ENCODE measurements around the gene WDCP. TPM values are rescaled to one million over a fixed set of nuclear protein-coding genes. Genes with fewer than 3 reads are reported as not detected.

WDCP gene
- total and polyA plus RNA-seq, 10 of the 15 experiments (the other 5 are each of a cell fraction or from before 2014, with no cell fraction given) = 5.5 to 21.3 (median 13.2) TPM

DNA sequence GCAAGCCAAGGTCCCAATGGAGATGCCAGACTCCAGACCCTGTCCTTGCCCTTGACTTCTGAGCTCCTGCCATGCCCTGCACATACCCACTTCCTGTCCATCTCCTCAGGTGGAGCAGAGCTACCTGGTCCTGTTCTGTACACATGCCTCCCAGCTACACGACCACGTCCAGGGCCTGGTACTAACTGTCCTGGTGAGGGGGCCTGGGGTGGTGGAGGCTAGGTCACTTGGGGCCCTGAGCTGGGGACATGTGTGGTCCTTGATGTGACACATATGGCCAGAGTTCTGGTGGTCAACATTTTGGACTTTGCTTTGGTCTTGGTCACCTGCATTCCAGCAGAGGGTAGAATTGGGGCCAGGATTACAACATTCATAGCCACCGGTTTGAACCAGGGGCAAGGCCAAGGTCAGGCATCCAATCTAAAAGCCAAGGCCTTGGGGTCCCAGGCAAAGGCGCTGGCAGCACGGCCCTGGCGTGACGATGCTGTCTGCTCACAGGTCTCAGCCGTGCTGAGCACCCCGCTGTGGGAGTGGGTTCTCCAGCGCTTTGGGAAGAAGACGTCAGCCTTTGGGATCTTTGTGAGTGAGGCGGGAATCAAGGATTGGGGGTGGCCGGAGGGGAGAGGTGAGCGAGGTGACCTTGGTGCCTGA, 24.7 kb downstream of the WDCP start:
- Histone ChIP-seq H3K27ac (ENCODE audit: control insufficient read depth, insufficient read depth) (no peak overlapping the region), H2AFZ (ENCODE audit: control insufficient read depth, low read depth, low read length) (no peak overlapping the region), H3K4me3 (no peak overlapping the region), H3K4me1 (ENCODE audit: control insufficient read depth, insufficient read depth, low read length) (no peaks in the 10 kb centered on the region), H3K4me2 (ENCODE audit: control insufficient read depth, insufficient read depth) (no peak overlapping the region), H3K79me2 (ENCODE audit: control insufficient read depth, insufficient read depth, low read length) (no peaks in the 10 kb centered on the region), H4K20me1 (ENCODE audit: control insufficient read depth, insufficient read depth) (no peaks in the 10 kb centered on the region), H3K9me3 (replicated peaks; ENCODE audit: control insufficient read depth, insufficient read depth, low read length) (no peaks in the 10 kb centered on the region), H3K27me3 (replicated peaks in 1 of 2; ENCODE audit: control insufficient read depth in 2 of 2, insufficient read depth in 2 of 2, low read length in 1 of 2) (no peaks in the 10 kb centered on the region), H3K9ac (ENCODE audit: control insufficient read depth, insufficient read depth, low read length) (no peak overlapping the region), H3K36me3 (ENCODE audit: control insufficient read depth in 2 of 2, insufficient read depth in 2 of 2, low read length in 1 of 2) (peaks cover 0 to 8% of the 10 kb centered on the region in 2 experiments; a peak in 3 of 4 replicates)
- ChIA-PET POLR2A (no interaction called here), SMC1A (ENCODE audit: uncharacterized antibody, unreplicated experiment) (no interaction called here), CTCF (interaction anchor here (0.6 kb wide), 1 partner anchor 217 kb away, joined by 3 read pairs; no protein-coding TSS in a partner anchor), RAD21 (ENCODE audit: unreplicated experiment) (interaction anchor here (1.3 kb wide), 1 partner anchor 62 kb away, joined by 3 read pairs; the partner anchor contains the start of gene TP53I3)
- no TSS peak for BruUV-seq (replicated peaks)
- DNase-seq (ENCODE audit: low read depth, low spot score) = no peak
- in situ Hi-C loops (cut with MboI) (no loop called here), intact Hi-C loops (cut with micrococcal nuclease; ENCODE audit: unreplicated experiment) (no loop called here)
- no peak for ATAC-seq
- 87% methylated on average over 14 of the region's 14 CpGs for WGBS (ENCODE audit: insufficient coverage, insufficient replicate concordance, low lambda C conversion rate, missing lambda C conversion rate)
- FAIRE-seq = no peak
- TF ChIP-seq ZNF622 (IDR thresholded peaks at IDR 0.05) (no peak), STAT3 (IDR thresholded peaks at IDR 0.05; ENCODE audit: low read depth, low read length) (no peak), SUZ12 (IDR thresholded peaks at IDR 0.05; ENCODE audit: unreplicated experiment) (no peak), TBL1XR1 (IDR thresholded peaks at IDR 0.05; ENCODE audit: low read depth, low read length) (no peak), MEF2B (IDR thresholded peaks at IDR 0.05; ENCODE audit: partially characterized antibody, poor library complexity, severe bottlenecking) (no peak), PML (IDR thresholded peaks at IDR 0.05; ENCODE audit: low read length) (no peak), ZZZ3 (IDR thresholded peaks at IDR 0.05; ENCODE audit: control insufficient read depth, insufficient read length, low read depth) (no peak), IRF4 (IDR thresholded peaks at IDR 0.05; ENCODE audit: low read depth, low read length) (no peak), CEBPB (IDR thresholded peaks at IDR 0.05; ENCODE audit: borderline replicate concordance in 1 of 2, low read depth in 2 of 2, low read length in 2 of 2) (no peak), ZNF384 (IDR thresholded peaks at IDR 0.05; ENCODE audit: borderline replicate concordance, low read depth, low read length) (no peak)
- TF ChIP-seq, protein P1, sequence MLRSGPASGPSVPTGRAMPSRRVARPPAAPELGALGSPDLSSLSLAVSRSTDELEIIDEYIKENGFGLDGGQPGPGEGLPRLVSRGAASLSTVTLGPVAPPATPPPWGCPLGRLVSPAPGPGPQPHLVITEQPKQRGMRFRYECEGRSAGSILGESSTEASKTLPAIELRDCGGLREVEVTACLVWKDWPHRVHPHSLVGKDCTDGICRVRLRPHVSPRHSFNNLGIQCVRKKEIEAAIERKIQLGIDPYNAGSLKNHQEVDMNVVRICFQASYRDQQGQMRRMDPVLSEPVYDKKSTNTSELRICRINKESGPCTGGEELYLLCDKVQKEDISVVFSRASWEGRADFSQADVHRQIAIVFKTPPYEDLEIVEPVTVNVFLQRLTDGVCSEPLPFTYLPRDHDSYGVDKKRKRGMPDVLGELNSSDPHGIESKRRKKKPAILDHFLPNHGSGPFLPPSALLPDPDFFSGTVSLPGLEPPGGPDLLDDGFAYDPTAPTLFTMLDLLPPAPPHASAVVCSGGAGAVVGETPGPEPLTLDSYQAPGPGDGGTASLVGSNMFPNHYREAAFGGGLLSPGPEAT (IDR thresholded peaks at IDR 0.05; ENCODE audit: low read depth) = no peak
- TF ChIP-seq, protein P2, sequence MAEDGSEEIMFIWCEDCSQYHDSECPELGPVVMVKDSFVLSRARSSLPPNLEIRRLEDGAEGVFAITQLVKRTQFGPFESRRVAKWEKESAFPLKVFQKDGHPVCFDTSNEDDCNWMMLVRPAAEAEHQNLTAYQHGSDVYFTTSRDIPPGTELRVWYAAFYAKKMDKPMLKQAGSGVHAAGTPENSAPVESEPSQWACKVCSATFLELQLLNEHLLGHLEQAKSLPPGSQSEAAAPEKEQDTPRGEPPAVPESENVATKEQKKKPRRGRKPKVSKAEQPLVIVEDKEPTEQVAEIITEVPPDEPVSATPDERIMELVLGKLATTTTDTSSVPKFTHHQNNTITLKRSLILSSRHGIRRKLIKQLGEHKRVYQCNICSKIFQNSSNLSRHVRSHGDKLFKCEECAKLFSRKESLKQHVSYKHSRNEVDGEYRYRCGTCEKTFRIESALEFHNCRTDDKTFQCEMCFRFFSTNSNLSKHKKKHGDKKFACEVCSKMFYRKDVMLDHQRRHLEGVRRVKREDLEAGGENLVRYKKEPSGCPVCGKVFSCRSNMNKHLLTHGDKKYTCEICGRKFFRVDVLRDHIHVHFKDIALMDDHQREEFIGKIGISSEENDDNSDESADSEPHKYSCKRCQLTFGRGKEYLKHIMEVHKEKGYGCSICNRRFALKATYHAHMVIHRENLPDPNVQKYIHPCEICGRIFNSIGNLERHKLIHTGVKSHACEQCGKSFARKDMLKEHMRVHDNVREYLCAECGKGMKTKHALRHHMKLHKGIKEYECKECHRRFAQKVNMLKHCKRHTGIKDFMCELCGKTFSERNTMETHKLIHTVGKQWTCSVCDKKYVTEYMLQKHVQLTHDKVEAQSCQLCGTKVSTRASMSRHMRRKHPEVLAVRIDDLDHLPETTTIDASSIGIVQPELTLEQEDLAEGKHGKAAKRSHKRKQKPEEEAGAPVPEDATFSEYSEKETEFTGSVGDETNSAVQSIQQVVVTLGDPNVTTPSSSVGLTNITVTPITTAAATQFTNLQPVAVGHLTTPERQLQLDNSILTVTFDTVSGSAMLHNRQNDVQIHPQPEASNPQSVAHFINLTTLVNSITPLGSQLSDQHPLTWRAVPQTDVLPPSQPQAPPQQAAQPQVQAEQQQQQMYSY (CRISPR knock-in tag; IDR thresholded peaks at IDR 0.05) = no peak
- TF ChIP-seq, protein P3, sequence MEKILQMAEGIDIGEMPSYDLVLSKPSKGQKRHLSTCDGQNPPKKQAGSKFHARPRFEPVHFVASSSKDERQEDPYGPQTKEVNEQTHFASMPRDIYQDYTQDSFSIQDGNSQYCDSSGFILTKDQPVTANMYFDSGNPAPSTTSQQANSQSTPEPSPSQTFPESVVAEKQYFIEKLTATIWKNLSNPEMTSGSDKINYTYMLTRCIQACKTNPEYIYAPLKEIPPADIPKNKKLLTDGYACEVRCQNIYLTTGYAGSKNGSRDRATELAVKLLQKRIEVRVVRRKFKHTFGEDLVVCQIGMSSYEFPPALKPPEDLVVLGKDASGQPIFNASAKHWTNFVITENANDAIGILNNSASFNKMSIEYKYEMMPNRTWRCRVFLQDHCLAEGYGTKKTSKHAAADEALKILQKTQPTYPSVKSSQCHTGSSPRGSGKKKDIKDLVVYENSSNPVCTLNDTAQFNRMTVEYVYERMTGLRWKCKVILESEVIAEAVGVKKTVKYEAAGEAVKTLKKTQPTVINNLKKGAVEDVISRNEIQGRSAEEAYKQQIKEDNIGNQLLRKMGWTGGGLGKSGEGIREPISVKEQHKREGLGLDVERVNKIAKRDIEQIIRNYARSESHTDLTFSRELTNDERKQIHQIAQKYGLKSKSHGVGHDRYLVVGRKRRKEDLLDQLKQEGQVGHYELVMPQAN (conservative IDR thresholded peaks at IDR 0.05) = no peak
- TF ChIP-seq, protein P4, sequence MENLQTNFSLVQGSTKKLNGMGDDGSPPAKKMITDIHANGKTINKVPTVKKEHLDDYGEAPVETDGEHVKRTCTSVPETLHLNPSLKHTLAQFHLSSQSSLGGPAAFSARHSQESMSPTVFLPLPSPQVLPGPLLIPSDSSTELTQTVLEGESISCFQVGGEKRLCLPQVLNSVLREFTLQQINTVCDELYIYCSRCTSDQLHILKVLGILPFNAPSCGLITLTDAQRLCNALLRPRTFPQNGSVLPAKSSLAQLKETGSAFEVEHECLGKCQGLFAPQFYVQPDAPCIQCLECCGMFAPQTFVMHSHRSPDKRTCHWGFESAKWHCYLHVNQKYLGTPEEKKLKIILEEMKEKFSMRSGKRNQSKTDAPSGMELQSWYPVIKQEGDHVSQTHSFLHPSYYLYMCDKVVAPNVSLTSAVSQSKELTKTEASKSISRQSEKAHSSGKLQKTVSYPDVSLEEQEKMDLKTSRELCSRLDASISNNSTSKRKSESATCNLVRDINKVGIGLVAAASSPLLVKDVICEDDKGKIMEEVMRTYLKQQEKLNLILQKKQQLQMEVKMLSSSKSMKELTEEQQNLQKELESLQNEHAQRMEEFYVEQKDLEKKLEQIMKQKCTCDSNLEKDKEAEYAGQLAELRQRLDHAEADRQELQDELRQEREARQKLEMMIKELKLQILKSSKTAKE (IDR thresholded peaks at IDR 0.05; ENCODE audit: low read depth, poor library complexity, severe bottlenecking) = no peak

Measured in GM12878 (cell line).